GM21526 (cell line): ENCODE measurements around the gene SYNPO2L.
"Not testable (repeated sequence)": the region's sequence is repeated elsewhere in the genome, so short reads cannot be mapped to it uniquely, and the experiment has no call there.

Experiments used
- ATAC-seq: cut with Tn5 transposase; IDR thresholded peaks from one replicate; pipeline ENCODE4 v1.9.1; 2021; ENCODE audit warnings: moderate library complexity; ENCODE audit not compliant: unreplicated experiment, low FRiP score

SYNPO2L gene

DNA sequence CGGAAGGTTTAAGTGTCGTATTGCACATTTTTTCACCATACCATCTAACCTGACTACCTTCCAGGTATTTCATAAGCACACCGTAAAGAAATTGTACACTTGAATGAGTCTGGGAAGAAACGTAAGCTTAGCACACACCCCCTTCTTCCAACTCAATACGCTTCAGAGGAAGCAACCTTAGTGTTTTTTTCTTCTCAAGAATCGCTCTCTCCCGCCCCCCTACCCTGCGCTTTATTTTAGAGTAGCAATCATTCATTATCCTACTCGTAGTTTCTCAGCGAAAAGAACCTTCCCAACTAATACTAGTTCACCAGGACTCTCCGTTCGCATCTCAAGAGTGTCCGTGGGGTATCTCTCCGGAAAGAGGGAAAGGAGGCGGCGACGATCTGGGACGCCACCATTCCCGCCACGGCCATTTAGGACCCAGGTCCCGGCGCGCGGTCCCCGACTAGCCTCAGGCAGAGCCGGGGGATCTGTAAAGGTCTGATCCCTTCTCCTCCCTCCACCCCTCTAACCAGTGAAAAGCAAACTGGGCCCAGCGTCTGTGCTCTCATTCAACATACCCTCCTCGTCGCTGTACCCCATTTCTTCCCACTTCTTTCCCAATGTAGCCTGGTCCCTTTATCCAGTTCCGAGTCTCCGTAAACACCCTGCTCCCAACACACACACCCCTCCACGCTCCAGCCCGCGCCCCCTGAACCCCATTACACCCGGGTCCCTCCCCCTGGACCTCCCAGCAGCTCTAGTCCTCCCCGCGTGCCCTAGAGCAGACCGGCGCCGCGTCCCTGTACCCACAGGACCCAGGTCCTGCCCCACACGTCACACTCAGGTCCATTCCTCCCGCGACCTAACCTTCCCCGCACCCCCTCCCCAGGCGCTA is 30.6 kb downstream of the SYNPO2L start:
- peak; percentile 36 for ATAC-seq

- ATAC-seq, result no peak
Measured at GRCh38 chr10:73623056-73623455, 32.8 kb downstream of the SYNPO2L start.

- ATAC-seq, result not testable (repeated sequence)
Measured at GRCh38 chr10:73620974-73621373, 34.9 kb downstream of the SYNPO2L start.

- ATAC-seq, result not testable (repeated sequence)
Measured at GRCh38 chr10:73617143-73617542, 38.7 kb downstream of the SYNPO2L start.

- ATAC-seq, result no peak
Measured at GRCh38 chr10:73614720-73615119, 41.1 kb downstream of the SYNPO2L start.

- no peak for ATAC-seq
Measured at GRCh38 chr10:73609116-73609515, 46.7 kb downstream of the SYNPO2L start.

DNA sequence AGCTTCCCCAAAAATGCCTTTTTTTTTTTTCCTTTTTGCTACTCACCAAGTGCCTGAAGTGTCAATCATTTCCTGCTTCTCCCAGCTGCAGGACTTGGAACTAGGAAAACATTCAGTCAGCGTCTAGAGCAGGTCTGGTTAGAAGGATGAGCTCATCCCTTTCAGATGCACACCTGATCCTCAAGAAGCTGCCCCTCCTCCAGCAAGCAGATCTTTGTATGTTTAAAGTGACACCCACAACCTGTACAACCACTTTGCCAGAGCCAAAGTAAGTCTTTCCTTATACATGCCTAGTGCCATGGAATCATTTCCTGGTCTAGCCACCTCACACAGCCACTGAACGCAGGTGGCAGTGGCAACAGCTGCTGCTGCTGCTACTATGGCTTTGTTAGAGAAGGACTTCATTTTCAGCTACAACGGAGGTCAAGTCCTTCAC is 54.3 kb downstream of the SYNPO2L start:
- no peak for ATAC-seq

GRCh38 chr10:73597346-73597745 is 58.5 kb downstream of the SYNPO2L start:
- no peak for ATAC-seq
